Measurements from ENCODE around the gene CNPY1. TPM values are rescaled to one million over a fixed set of nuclear protein-coding genes. Genes with fewer than 3 reads are reported as not detected.
"Not testable (repeated sequence)": the region's sequence is repeated elsewhere in the genome, so short reads cannot be mapped to it uniquely, and the experiment has no call there.

CNPY1 gene
- total and polyA plus RNA-seq, 2 experiments from 2014 or later = not detected

- H3K27ac ChIP-seq = no peak overlapping the region
- no peaks in the 10 kb centered on the region for H3K4me1 ChIP-seq (ENCODE audit: insufficient read depth)
- WGBS (ENCODE audit: low lambda C conversion rate, missing lambda C conversion rate) = 93% methylated on average over 21 of the region's 21 CpGs
- H3K27me3 ChIP-seq = peaks cover 79% of the 10 kb centered on the region
- H4K20me1 ChIP-seq (ENCODE audit: insufficient read depth, poor library complexity, severe bottlenecking) = no peaks in the 10 kb centered on the region
- H3K9me2 ChIP-seq (replicated peaks; ENCODE audit: insufficient read depth) = no peaks in the 10 kb centered on the region
- no peak overlapping the region for H3K4me2 ChIP-seq
- H3K79me2 ChIP-seq = no peaks in the 10 kb centered on the region
- DNase-seq (ENCODE audit: low spot score) = no peak
- no peak overlapping the region for H2AFZ ChIP-seq
- H3K36me3 ChIP-seq (replicated peaks; ENCODE audit: insufficient read depth, low read depth) = no peaks in the 10 kb centered on the region
- H3K4me3 ChIP-seq = no peak overlapping the region
- TF ChIP-seq EZH2phosphoT487 (IDR thresholded peaks at IDR 0.05; ENCODE audit: low read depth, severe bottlenecking, unreplicated experiment) = no peak
- TF ChIP-seq EZH2 (IDR thresholded peaks at IDR 0.05; ENCODE audit: borderline replicate concordance) = no peak
- TF ChIP-seq, protein P1, sequence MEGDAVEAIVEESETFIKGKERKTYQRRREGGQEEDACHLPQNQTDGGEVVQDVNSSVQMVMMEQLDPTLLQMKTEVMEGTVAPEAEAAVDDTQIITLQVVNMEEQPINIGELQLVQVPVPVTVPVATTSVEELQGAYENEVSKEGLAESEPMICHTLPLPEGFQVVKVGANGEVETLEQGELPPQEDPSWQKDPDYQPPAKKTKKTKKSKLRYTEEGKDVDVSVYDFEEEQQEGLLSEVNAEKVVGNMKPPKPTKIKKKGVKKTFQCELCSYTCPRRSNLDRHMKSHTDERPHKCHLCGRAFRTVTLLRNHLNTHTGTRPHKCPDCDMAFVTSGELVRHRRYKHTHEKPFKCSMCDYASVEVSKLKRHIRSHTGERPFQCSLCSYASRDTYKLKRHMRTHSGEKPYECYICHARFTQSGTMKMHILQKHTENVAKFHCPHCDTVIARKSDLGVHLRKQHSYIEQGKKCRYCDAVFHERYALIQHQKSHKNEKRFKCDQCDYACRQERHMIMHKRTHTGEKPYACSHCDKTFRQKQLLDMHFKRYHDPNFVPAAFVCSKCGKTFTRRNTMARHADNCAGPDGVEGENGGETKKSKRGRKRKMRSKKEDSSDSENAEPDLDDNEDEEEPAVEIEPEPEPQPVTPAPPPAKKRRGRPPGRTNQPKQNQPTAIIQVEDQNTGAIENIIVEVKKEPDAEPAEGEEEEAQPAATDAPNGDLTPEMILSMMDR (IDR thresholded peaks at IDR 0.05; ENCODE audit: poor library complexity) = no peak
- no peaks in the 10 kb centered on the region for H3K9me3 ChIP-seq (ENCODE audit: low read depth)
Observed at GRCh38 chr7:155521743-155522398, 24.5 kb downstream of the CNPY1 start.

GRCh38 chr7:155521007-155521742 lies 25.2 kb downstream of the CNPY1 start:
- TF ChIP-seq EZH2phosphoT487 (IDR thresholded peaks at IDR 0.05; ENCODE audit: low read depth, severe bottlenecking, unreplicated experiment) = no peak
- TF ChIP-seq, protein P1 (IDR thresholded peaks at IDR 0.05; ENCODE audit: poor library complexity) = no peak
- no peak for TF ChIP-seq EZH2 (IDR thresholded peaks at IDR 0.05; ENCODE audit: borderline replicate concordance)
- Histone ChIP-seq H3K27me3 (peaks cover 80% of the 10 kb centered on the region), H3K4me1 (ENCODE audit: insufficient read depth) (no peaks in the 10 kb centered on the region), H3K4me2 (no peak overlapping the region), H3K9me2 (replicated peaks; ENCODE audit: insufficient read depth) (no peaks in the 10 kb centered on the region), H3K27ac (no peak overlapping the region), H3K36me3 (replicated peaks; ENCODE audit: insufficient read depth, low read depth) (no peaks in the 10 kb centered on the region), H2AFZ (no peak overlapping the region), H4K20me1 (ENCODE audit: insufficient read depth, poor library complexity, severe bottlenecking) (no peaks in the 10 kb centered on the region), H3K79me2 (no peaks in the 10 kb centered on the region), H3K4me3 (no peak overlapping the region), H3K9me3 (ENCODE audit: low read depth) (no peaks in the 10 kb centered on the region)
- WGBS (ENCODE audit: low lambda C conversion rate, missing lambda C conversion rate) = 82% methylated on average over 14 of the region's 14 CpGs
- DNase-seq (ENCODE audit: low spot score) = no peak

- H3K4me1 ChIP-seq (ENCODE audit: insufficient read depth) = no peaks in the 10 kb centered on the region
- H3K9me2 ChIP-seq (replicated peaks; ENCODE audit: insufficient read depth) = no peaks in the 10 kb centered on the region
- no peaks in the 10 kb centered on the region for H4K20me1 ChIP-seq (ENCODE audit: insufficient read depth, poor library complexity, severe bottlenecking)
- no peak overlapping the region for H3K27ac ChIP-seq
- 60% methylated on average over 7 of the region's 7 CpGs for WGBS (ENCODE audit: low lambda C conversion rate, missing lambda C conversion rate)
- no peaks in the 10 kb centered on the region for H3K79me2 ChIP-seq
- no peaks in the 10 kb centered on the region for H3K36me3 ChIP-seq (replicated peaks; ENCODE audit: insufficient read depth, low read depth)
- H3K9me3 ChIP-seq (ENCODE audit: low read depth) = no peaks in the 10 kb centered on the region
- H3K4me2 ChIP-seq = no peak overlapping the region
- H3K27me3 ChIP-seq = peaks cover 81% of the 10 kb centered on the region
- no peak overlapping the region for H3K4me3 ChIP-seq
- no peak overlapping the region for H2AFZ ChIP-seq
- DNase-seq (ENCODE audit: low spot score) = no peak
- TF ChIP-seq, protein P1 (IDR thresholded peaks at IDR 0.05; ENCODE audit: poor library complexity) = no peak
- TF ChIP-seq EZH2phosphoT487 (IDR thresholded peaks at IDR 0.05; ENCODE audit: low read depth, severe bottlenecking, unreplicated experiment) = no peak
- TF ChIP-seq EZH2 (IDR thresholded peaks at IDR 0.05; ENCODE audit: borderline replicate concordance) = no peak
Observed at GRCh38 chr7:155520114-155520513, 26.2 kb downstream of the CNPY1 start.

DNA sequence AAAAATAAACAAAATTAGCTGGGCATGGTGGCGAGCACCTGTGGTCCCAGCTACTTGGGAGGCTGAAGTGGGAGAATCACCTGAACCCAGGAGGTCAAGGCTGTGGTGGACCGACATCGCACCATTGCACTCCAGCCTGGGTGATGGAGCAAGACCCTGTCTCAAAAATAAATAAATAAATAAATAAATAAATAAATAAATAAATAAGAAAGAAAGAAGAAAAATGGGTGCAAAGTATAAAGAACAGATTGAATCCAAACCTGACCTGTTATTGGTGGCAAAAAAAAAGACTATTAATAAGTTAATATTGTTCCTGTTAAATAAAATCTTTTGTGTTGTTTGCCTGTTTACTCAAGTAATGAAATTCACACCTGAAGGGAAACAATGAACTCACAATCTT lies 27.0 kb downstream of the CNPY1 start:
- not testable (repeated sequence) for H3K36me3 ChIP-seq (replicated peaks; ENCODE audit: insufficient read depth, low read depth); H3K79me2 ChIP-seq; H2AFZ ChIP-seq; H3K4me2 ChIP-seq; H3K9me2 ChIP-seq (replicated peaks; ENCODE audit: insufficient read depth); DNase-seq (ENCODE audit: low spot score); H3K4me3 ChIP-seq; H3K4me1 ChIP-seq (ENCODE audit: insufficient read depth); H3K9me3 ChIP-seq (ENCODE audit: low read depth); H3K27ac ChIP-seq; H4K20me1 ChIP-seq (ENCODE audit: insufficient read depth, poor library complexity, severe bottlenecking)
- H3K27me3 ChIP-seq = peaks cover 85% of the 10 kb centered on the region
- 87% methylated on average over 3 of the region's 3 CpGs for WGBS (ENCODE audit: low lambda C conversion rate, missing lambda C conversion rate)

All from hepatocyte (in vitro differentiated cells).